Stimulated activated memory B cell treated with anti-CD40 and anti-IgM and Interleukin-4, amounts not matched to agents 10 μg/mL and 1 μg/mL and 100 μg/mL, for 72 hours (primary cell): Measurements from ENCODE around the gene HOXB4.

Experiments
- ATAC-seq: fragments of 150-1000 bp; cut with Tn5 transposase; 2 replicates; pipeline ENCODE4 v1.10.0; 2021
- H3K27ac Mint-ChIP-seq: one replicate; pipeline ENCODE4 v1.8.0; 2022; ENCODE audit warnings: mild to moderate bottlenecking, mixed read lengths
- H3K27me3 Mint-ChIP-seq: one replicate; pipeline ENCODE4 v1.8.0; 2022; ENCODE audit warnings: mixed read lengths
- H3K36me3 Mint-ChIP-seq: one replicate; pipeline ENCODE4 v1.8.0; 2022; ENCODE audit warnings: mixed read lengths
- H3K4me1 Mint-ChIP-seq: one replicate; pipeline ENCODE4 v1.8.0; 2022; ENCODE audit warnings: mixed read lengths
- H3K4me3 Mint-ChIP-seq: one replicate; pipeline ENCODE4 v1.8.0; 2022; ENCODE audit warnings: mild to moderate bottlenecking, moderate library complexity, mixed read lengths
- H3K9me3 Mint-ChIP-seq: one replicate; pipeline ENCODE4 v1.8.0; 2022; ENCODE audit warnings: mixed read lengths

Gene HOXB4

GRCh38 chr17:48609033-48609432, 30.9 kb upstream of the HOXB4 start:
- H3K27me3 Mint-ChIP-seq = peaks cover 98% of the 10 kb centered on the region
- H3K4me3 Mint-ChIP-seq = peak overlapping the region; percentile 4
- no peak overlapping the region for H3K27ac Mint-ChIP-seq
- peaks cover 43% of the 10 kb centered on the region for H3K4me1 Mint-ChIP-seq
- no peak for ATAC-seq
- no peaks in the 10 kb centered on the region for H3K9me3 Mint-ChIP-seq
- H3K36me3 Mint-ChIP-seq = no peaks in the 10 kb centered on the region

DNA sequence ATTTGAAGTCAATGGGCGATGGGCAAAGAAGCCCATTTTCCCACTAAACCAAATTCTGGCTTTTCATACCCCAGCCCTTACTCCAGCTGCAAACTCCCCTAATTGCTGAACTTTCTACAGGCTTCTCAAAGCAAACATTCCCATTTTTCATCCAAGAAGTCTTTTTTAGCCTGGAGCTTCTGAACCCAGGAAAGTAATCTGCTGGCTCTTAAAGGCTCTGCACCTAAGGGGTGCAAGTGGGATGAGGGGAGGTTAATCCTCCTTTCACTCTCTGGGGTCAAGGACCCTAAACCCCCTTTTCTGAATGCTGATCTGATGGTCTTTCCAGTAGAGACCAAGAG, 30.3 kb upstream of the HOXB4 start:
- no peaks in the 10 kb centered on the region for H3K36me3 Mint-ChIP-seq
- no peak overlapping the region for H3K27ac Mint-ChIP-seq
- H3K4me3 Mint-ChIP-seq = no peak overlapping the region
- peaks cover 98% of the 10 kb centered on the region for H3K27me3 Mint-ChIP-seq
- ATAC-seq = no peak
- H3K9me3 Mint-ChIP-seq = no peaks in the 10 kb centered on the region
- peaks cover 37% of the 10 kb centered on the region for H3K4me1 Mint-ChIP-seq

DNA sequence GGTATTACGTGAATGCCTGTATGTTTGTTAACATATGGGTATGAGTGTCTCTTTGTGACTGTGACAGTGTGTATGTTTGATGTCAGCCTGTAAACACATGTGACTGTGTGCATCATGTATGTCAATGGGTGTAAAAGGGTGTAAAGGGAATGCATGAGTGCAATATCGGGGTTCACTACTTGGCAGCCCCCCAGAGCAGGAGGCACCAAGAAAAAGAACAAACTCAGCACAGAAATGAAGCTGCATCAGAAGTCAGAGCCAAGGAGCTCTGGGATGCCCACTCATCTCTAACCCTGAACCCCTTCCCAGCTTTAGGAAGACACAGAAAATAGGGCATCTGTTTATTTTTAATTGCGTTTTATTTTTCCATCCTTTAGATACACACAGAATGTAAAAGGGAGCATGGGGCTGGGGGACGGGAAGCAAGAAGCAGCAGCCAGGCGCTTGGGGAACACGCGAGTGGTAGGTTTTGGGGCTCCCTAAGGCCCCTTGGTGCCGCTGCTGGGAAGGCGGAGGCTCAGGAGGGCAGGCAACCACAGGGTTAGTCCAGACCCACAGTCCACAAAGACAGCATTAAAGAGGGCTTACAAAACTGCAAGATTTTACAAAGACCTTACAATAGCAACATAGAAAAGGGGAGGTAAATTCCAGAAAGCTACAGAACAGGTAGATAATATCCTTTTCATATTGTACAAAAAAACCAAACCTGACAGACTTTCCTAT, 28.9 kb upstream of the HOXB4 start:
- Mint-ChIP-seq H3K36me3 (no peaks in the 10 kb centered on the region), H3K4me3 (no peak overlapping the region)

DNA sequence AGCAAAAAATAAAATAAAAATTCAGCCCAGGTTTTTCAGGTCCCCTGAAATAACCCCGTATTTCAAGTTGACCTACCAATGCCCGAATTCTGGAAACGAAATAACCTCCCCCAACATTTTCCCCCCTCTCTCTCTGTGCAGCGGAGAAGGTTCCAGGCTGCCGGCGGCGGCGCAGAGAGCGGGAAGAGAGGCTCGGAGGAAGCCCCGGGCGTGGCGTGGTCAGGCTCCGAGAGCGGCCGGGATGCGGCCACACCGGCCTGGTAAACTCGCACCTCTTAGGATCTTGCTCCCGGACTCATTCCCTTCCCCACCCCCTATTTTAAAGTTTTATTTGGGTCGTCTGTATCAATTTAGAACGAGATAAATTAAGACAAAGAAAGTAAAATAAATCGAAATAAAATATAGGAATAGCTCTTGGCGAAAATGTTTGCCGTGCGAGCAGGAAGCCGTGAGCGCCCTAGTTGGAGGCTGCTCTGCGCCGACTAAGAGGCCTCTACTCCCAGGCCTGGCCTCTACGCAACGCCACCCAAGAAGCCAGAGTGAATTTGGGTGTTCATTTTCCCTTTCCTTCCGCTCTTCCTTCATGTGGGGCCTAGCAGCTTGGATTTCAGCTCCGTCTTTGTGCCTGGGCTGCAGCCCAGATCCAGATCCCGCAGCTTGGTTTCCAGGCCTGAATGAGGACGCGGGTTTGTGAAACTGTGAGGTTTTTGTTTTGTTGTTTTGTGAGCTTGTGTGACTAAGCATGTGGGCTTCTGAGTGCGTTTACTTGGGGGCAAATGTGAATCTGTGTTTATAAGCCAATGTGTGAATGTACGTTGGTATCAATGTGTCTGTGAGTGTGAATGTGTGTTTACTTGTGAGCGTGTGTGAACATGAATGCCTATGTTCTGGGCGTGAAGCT, 28.1 kb upstream of the HOXB4 start:
- ATAC-seq = no peak
- no peaks in the 10 kb centered on the region for H3K36me3 Mint-ChIP-seq
- H3K4me1 Mint-ChIP-seq = peaks cover 24% of the 10 kb centered on the region

More for the DNA sequence above, 28.9 kb upstream of the HOXB4 start:
- peaks cover 31% of the 10 kb centered on the region for H3K4me1 Mint-ChIP-seq
- ATAC-seq = no peak
- H3K27ac Mint-ChIP-seq = no peak overlapping the region
- peaks cover 98% of the 10 kb centered on the region for H3K27me3 Mint-ChIP-seq
- no peaks in the 10 kb centered on the region for H3K9me3 Mint-ChIP-seq

GRCh38 chr17:48605409-48605919, 27.3 kb upstream of the HOXB4 start:
- peaks cover 16% of the 10 kb centered on the region for H3K4me1 Mint-ChIP-seq
- no peaks in the 10 kb centered on the region for H3K9me3 Mint-ChIP-seq
- ATAC-seq = no peak
- H3K27ac Mint-ChIP-seq = no peak overlapping the region
- H3K4me3 Mint-ChIP-seq = no peak overlapping the region
- peaks cover 98% of the 10 kb centered on the region for H3K27me3 Mint-ChIP-seq
- no peaks in the 10 kb centered on the region for H3K36me3 Mint-ChIP-seq

More for the DNA sequence above, 28.1 kb upstream of the HOXB4 start:
- peaks cover 98% of the 10 kb centered on the region for H3K27me3 Mint-ChIP-seq
- no peak overlapping the region for H3K27ac Mint-ChIP-seq
- H3K4me3 Mint-ChIP-seq = no peak overlapping the region
- no peaks in the 10 kb centered on the region for H3K9me3 Mint-ChIP-seq

GRCh38 chr17:48604770-48605329, 26.7 kb upstream of the HOXB4 start, which contains the start of gene HOXB6:
TSS of gene HOXB6 (minus strand) at chr17:48604986. CDS start at chr17:48598150, 6,836 bp downstream.
- Mint-ChIP-seq H3K27me3 (peaks cover 100% of the 10 kb centered on the region), H3K36me3 (no peaks in the 10 kb centered on the region), H3K4me3 (no peak within 1 kb of the TSS), H3K27ac (no peak within 1 kb of the TSS), H3K4me1 (peaks cover 15% of the 10 kb centered on the region), H3K9me3 (no peaks in the 10 kb centered on the region)
- ATAC-seq = no peak

- Mint-ChIP-seq H3K36me3 (no peaks in the 10 kb centered on the region), H3K4me1 (peaks cover 15% of the 10 kb centered on the region), H3K27me3 (peaks cover 100% of the 10 kb centered on the region), H3K4me3 (no peak overlapping the region), H3K9me3 (no peaks in the 10 kb centered on the region), H3K27ac (no peak overlapping the region)
- ATAC-seq = no peak
Observed at GRCh38 chr17:48603959-48604769, 26.0 kb upstream of the HOXB4 start.

- Mint-ChIP-seq H3K4me3 (no peak overlapping the region), H3K4me1 (peaks cover 23% of the 10 kb centered on the region), H3K36me3 (no peaks in the 10 kb centered on the region), H3K9me3 (no peaks in the 10 kb centered on the region), H3K27me3 (peaks cover 100% of the 10 kb centered on the region), H3K27ac (no peak overlapping the region)
- ATAC-seq = no peak
Observed at GRCh38 chr17:48601539-48602425, 23.6 kb upstream of the HOXB4 start.

DNA sequence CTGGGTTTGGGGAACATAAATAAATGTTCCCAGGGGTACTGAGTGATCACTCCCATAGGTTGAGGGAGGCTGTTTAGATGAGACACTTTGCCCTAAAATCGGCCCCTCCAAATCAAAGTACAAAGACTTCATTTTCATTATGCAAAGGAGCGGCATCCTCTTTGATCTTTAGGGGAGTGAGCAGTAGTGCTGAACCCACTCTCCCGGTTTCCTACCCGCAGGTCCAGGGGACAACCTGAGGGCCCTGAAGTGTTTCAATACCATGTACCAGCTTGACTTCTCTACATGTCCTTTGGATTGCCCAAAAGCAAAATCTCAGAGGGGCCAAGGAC, 23.0 kb upstream of the HOXB4 start:
- Mint-ChIP-seq H3K4me1 (peaks cover 29% of the 10 kb centered on the region), H3K27ac (no peak overlapping the region)

GRCh38 chr17:48600244-48601098, 22.3 kb upstream of the HOXB4 start:
- Mint-ChIP-seq H3K27ac (no peak overlapping the region), H3K4me3 (no peak overlapping the region), H3K27me3 (peaks cover 100% of the 10 kb centered on the region), H3K4me1 (peaks cover 31% of the 10 kb centered on the region), H3K36me3 (no peaks in the 10 kb centered on the region), H3K9me3 (no peaks in the 10 kb centered on the region)
- no peak for ATAC-seq

More for the DNA sequence above, 23.0 kb upstream of the HOXB4 start:
- Mint-ChIP-seq H3K4me3 (no peak overlapping the region), H3K9me3 (no peaks in the 10 kb centered on the region), H3K27me3 (peaks cover 100% of the 10 kb centered on the region), H3K36me3 (no peaks in the 10 kb centered on the region)
- ATAC-seq = no peak

GRCh38 chr17:48599354-48599753, 21.2 kb upstream of the HOXB4 start:
- Mint-ChIP-seq H3K27ac (no peak overlapping the region), H3K4me3 (no peak overlapping the region), H3K36me3 (no peaks in the 10 kb centered on the region), H3K9me3 (no peaks in the 10 kb centered on the region), H3K27me3 (peaks cover 100% of the 10 kb centered on the region), H3K4me1 (peaks cover 31% of the 10 kb centered on the region)
- ATAC-seq = no peak

DNA sequence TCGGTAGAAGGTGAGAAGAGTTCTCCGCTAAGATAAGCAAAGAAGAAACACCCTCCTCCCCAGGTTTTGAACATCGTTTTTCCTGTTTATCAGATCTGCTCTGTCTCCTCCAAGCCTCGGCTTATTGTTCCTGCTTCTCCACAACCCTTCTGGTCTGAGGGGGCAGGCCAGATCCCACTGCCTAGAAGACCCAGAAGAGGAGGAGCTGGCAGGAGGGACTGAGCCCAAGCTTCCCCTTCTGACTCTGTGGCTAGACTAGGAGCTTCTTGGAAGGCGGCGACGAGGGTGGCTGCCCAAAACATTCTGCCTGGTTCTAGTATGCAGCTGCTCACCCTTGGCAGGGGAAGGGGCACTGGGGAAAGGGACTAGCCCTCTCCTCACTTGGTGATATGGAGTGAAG, 20.6 kb upstream of the HOXB4 start:
- H3K27ac Mint-ChIP-seq = no peak overlapping the region

More for the DNA sequence above, 20.6 kb upstream of the HOXB4 start:
- Mint-ChIP-seq H3K4me3 (no peak overlapping the region), H3K36me3 (no peaks in the 10 kb centered on the region), H3K27me3 (peaks cover 100% of the 10 kb centered on the region), H3K4me1 (peaks cover 35% of the 10 kb centered on the region), H3K9me3 (no peaks in the 10 kb centered on the region)
- no peak for ATAC-seq
